ENCODE measurements around the gene BPGM. TPM values are rescaled to one million over a fixed set of nuclear protein-coding genes. Genes with fewer than 3 reads are reported as not detected.
"Not testable (repeated sequence)": the region's sequence is repeated elsewhere in the genome, so short reads cannot be mapped to it uniquely, and the experiment has no call there.

Gene BPGM
- total RNA-seq, 1 donor from 2014 or later: 9.1 TPM

DNA sequence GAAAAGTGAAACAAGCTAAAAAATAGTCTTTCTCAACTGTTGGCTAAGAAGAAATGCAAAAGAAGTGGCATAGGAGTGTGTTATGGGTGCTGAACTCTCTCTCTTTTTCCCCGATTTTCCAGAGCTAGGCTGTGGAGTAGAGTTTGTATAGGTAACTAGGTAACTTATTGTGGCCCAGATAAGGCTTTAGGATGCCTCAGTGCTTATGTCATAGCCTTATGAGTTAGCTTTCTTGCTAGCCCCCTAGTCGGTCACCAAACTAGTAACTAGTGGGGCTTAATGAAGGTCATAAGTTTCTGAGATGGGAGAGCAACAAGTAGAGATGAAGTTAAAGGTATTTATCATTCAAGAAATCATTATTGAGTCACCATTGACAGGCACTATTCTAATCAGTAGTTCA is 32.4 kb downstream of the BPGM start:
- intact Hi-C loops (cut with DNase I): no loop called here
- Histone ChIP-seq H3K9me3 (no peaks in the 10 kb centered on the region), H3K4me1 (peaks cover 5% of the 10 kb centered on the region), H3K27ac (no peak overlapping the region), H3K4me3 (no peak overlapping the region), H3K27me3 (no peaks in the 10 kb centered on the region), H3K36me3 (peaks cover 0 to 6% of the 10 kb centered on the region in 2 donors)
- TF ChIP-seq POLR2AphosphoS5 (IDR thresholded peaks at IDR 0.05; ENCODE audit: insufficient read depth in 1 of 2, low read depth in 1 of 2): no peak
- TF ChIP-seq, protein P1, sequence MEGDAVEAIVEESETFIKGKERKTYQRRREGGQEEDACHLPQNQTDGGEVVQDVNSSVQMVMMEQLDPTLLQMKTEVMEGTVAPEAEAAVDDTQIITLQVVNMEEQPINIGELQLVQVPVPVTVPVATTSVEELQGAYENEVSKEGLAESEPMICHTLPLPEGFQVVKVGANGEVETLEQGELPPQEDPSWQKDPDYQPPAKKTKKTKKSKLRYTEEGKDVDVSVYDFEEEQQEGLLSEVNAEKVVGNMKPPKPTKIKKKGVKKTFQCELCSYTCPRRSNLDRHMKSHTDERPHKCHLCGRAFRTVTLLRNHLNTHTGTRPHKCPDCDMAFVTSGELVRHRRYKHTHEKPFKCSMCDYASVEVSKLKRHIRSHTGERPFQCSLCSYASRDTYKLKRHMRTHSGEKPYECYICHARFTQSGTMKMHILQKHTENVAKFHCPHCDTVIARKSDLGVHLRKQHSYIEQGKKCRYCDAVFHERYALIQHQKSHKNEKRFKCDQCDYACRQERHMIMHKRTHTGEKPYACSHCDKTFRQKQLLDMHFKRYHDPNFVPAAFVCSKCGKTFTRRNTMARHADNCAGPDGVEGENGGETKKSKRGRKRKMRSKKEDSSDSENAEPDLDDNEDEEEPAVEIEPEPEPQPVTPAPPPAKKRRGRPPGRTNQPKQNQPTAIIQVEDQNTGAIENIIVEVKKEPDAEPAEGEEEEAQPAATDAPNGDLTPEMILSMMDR (IDR thresholded peaks at IDR 0.05): no peak
- no peak for TF ChIP-seq POLR2A (IDR thresholded peaks at IDR 0.05)
- DNase-seq (ENCODE audit: extremely low spot score in 2 of 2): no peak

DNA sequence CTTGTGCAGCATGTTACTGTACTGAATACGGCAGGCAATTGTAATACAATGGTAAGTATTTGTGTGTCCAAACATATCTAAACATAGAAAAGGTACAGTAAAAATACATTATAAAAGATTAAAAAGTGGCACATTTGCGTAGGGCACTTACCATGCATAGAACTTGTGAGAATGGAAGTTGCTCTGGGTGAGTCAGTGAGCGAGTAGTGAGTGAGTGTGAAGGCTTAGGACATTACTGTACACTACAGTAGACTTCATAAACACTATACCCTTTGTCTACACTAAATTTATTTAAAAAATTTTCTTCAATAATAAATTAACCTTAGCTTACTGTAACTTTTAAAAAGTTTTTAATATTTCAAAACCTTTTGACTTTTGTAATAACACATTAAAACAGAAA is 37.5 kb downstream of the BPGM start:
- H3K4me3 ChIP-seq: no peak overlapping the region
- no peaks in the 10 kb centered on the region for H3K27me3 ChIP-seq
- H3K4me1 ChIP-seq: no peaks in the 10 kb centered on the region
- DNase-seq (ENCODE audit: extremely low spot score in 2 of 2): no peak
- TF ChIP-seq POLR2A (IDR thresholded peaks at IDR 0.05) (no peak), POLR2AphosphoS5 (IDR thresholded peaks at IDR 0.05; ENCODE audit: insufficient read depth in 1 of 2, low read depth in 1 of 2) (no peak)
- TF ChIP-seq, protein P1 (IDR thresholded peaks at IDR 0.05): no peak
- intact Hi-C loops (cut with DNase I): loop anchor here (10.0 kb wide), 1 partner anchor 481 kb away; no protein-coding TSS in a partner anchor
- H3K36me3 ChIP-seq: no peaks in the 10 kb centered on the region
- H3K27ac ChIP-seq: no peak overlapping the region
- H3K9me3 ChIP-seq: no peaks in the 10 kb centered on the region

DNA sequence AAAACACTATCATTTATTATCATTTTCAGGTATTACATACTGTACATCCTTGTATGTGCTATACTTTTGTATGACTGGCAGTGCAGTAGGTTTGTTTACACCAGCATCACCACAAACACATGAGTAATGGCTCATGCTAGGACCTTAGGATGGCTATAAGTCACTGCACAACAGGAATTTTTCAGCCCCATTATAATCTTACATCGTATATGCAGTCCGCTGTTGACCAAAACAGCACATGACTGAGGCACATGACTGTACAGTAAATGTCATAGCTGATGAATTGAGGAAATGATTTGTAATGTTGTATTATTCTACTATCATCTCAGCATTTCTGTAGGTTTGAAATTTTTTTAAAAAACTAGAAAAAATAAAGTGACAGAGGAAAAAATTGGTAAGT is 38.6 kb downstream of the BPGM start:
- TF ChIP-seq POLR2AphosphoS5 (IDR thresholded peaks at IDR 0.05; ENCODE audit: insufficient read depth in 1 of 2, low read depth in 1 of 2): no peak
- no peak for TF ChIP-seq POLR2A (IDR thresholded peaks at IDR 0.05)
- TF ChIP-seq, protein P1 (IDR thresholded peaks at IDR 0.05): no peak
- DNase-seq (ENCODE audit: extremely low spot score in 2 of 2): no peak
- intact Hi-C loops (cut with DNase I): loop anchor here (10.0 kb wide), 1 partner anchor 480 kb away; no protein-coding TSS in a partner anchor
- Histone ChIP-seq H3K27me3 (no peaks in the 10 kb centered on the region), H3K4me1 (peaks cover 7% of the 10 kb centered on the region), H3K27ac (no peak overlapping the region), H3K9me3 (no peaks in the 10 kb centered on the region), H3K4me3 (no peak overlapping the region), H3K36me3 (no peaks in the 10 kb centered on the region)

DNA sequence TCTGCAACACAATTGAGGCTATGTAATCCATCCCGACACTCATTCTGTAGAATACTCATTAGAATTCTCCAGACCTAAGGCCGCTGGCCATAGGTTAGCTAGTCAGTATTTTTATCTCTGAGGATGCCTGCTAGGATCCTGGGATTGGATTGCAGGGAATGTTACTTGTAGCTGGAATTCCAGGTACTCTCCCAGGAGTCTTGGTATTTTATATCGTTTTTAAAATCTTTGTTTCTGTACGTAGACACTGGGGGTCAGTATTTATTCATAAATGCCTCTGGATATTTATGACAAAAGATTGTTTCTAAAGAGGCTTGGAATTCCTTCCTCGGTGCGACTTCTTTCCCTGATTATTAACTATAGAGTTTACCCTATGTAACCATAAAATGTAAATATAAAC is 40.1 kb downstream of the BPGM start:
- intact Hi-C loops (cut with DNase I): loop anchor here (10.0 kb wide), 1 partner anchor 478 kb away; no protein-coding TSS in a partner anchor
- Histone ChIP-seq H3K27me3 (no peaks in the 10 kb centered on the region), H3K4me1 (peaks cover 22% of the 10 kb centered on the region), H3K27ac (no peak overlapping the region), H3K9me3 (no peaks in the 10 kb centered on the region), H3K36me3 (no peaks in the 10 kb centered on the region), H3K4me3 (no peak overlapping the region)
- no peak for TF ChIP-seq POLR2A (IDR thresholded peaks at IDR 0.05)
- TF ChIP-seq, protein P1 (IDR thresholded peaks at IDR 0.05): peak in 1 of 3 experiments; percentile 38
- TF ChIP-seq POLR2AphosphoS5 (IDR thresholded peaks at IDR 0.05; ENCODE audit: insufficient read depth in 1 of 2, low read depth in 1 of 2): no peak
- no peak for DNase-seq (ENCODE audit: extremely low spot score in 2 of 2)

DNA sequence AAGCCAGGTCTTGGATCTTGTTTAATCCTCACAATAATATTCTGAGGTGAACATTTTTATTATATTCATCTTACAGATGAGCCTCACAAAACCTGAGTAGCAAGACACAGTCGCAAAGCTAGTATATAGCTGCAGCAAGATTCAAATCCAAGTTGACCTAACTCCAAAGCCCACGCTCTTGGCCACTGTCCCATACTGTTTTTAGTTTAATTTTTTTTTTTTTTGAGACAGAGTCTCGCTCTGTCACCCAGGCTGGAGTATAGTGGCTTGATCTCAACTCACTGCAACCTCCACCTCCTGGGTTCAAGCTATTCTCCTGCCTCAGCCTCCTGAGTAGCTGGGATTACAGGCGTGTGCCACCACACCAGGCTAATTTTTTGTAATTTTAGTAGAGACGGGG is 42.9 kb downstream of the BPGM start:
- H3K27ac ChIP-seq: peak overlapping the region; percentile 64

More for the DNA sequence above, 42.9 kb downstream of the BPGM start:
- not testable (repeated sequence) for DNase-seq (ENCODE audit: extremely low spot score in 2 of 2); H3K9me3 ChIP-seq; H3K27me3 ChIP-seq; H3K36me3 ChIP-seq
- Histone ChIP-seq H3K4me3 (peak overlapping the region; percentile 17 to 25), H3K4me1 (peaks cover 41% of the 10 kb centered on the region)
- intact Hi-C loops (cut with DNase I): loop anchor here (10.0 kb wide), 1 partner anchor 475 kb away; no protein-coding TSS in a partner anchor
